GM12878 (cell line): ENCODE measurements around the gene DYNLL1. TPM values are rescaled to one million over a fixed set of nuclear protein-coding genes. Genes with fewer than 3 reads are reported as not detected.
A peak's percentile ranks its signal among the peaks of the same experiment; 100 is the strongest.

ENCODE experiments used
- BCL11A ChIP-seq: IDR thresholded peaks from 2 replicates; pipeline ENCODE4 v1.6.1; 2011; ENCODE audit warnings: low read depth, low read length
- CBX3 ChIP-seq: fragments of 200-600 bp; sonication (generic); IDR thresholded peaks from 2 replicates; pipeline ENCODE4 v1.6.1; 2016; ENCODE audit warnings: low read depth, borderline replicate concordance
- CEBPB ChIP-seq, 2 experiments: fragments of 150-350 bp in 1 of 2; IDR thresholded peaks; 2 replicates each; pipeline ENCODE4 v1.6.1; 2012 to 2014; ENCODE audit warnings: low read depth in 2 of 2, low read length in 2 of 2, borderline replicate concordance in 1 of 2, inconsistent platforms in 1 of 2
- CHD1 ChIP-seq: IDR thresholded peaks from 2 replicates; pipeline ENCODE4 v1.6.1; 2012; ENCODE audit warnings: low read depth, low read length, improper control_type of control experiment
- FOXM1 ChIP-seq: IDR thresholded peaks from 2 replicates; pipeline ENCODE4 v1.6.1; 2012; ENCODE audit warnings: low read depth, mild to moderate bottlenecking, inconsistent platforms, low read length, moderate library complexity
- GATAD2B ChIP-seq: fragments of 450-650 bp; conservative IDR thresholded peaks from 2 replicates; pipeline ENCODE4 v1.6.1; 2017; ENCODE audit warnings: low read depth, mild to moderate bottlenecking, moderate library complexity
- HCFC1 ChIP-seq: fragments of 150-350 bp; IDR thresholded peaks from 2 replicates; pipeline ENCODE4 v1.6.1; 2014; ENCODE audit warnings: low read length
- HDGF ChIP-seq: fragments of 450-650 bp; IDR thresholded peaks from 2 replicates; pipeline ENCODE4 v1.6.1; 2016; ENCODE audit warnings: antibody characterized with exemption
- IKZF1 ChIP-seq: fragments of 450-650 bp; conservative IDR thresholded peaks from 2 replicates; pipeline ENCODE4 v1.6.1; 2017; ENCODE audit warnings: antibody characterized with exemption, mild to moderate bottlenecking
- IKZF2 ChIP-seq, 2 experiments: fragments of 450-650 bp; IDR thresholded peaks; 2 replicates each; pipeline ENCODE4 v1.6.1; 2017; ENCODE audit warnings: mild to moderate bottlenecking in 2 of 2, moderate library complexity in 2 of 2
- IRF3 ChIP-seq: fragments of 450-650 bp; IDR thresholded peaks from 2 replicates; pipeline ENCODE4 v1.6.1; 2014; ENCODE audit warnings: mild to moderate bottlenecking
- KAT2A ChIP-seq: conservative IDR thresholded peaks from 2 replicates; pipeline ENCODE4 v1.6.1; 2011; ENCODE audit warnings: low read depth, low read length; ENCODE audit not compliant: control insufficient read depth
- LARP7 ChIP-seq: fragments of 450-650 bp; IDR thresholded peaks from 2 replicates; pipeline ENCODE4 v1.6.1; 2017; ENCODE audit warnings: mild to moderate bottlenecking
- POU2F2 ChIP-seq: IDR thresholded peaks from 3 replicates; pipeline ENCODE4 v1.6.1; 2011; ENCODE audit warnings: low read depth, mild to moderate bottlenecking, low read length, borderline replicate concordance
- RBBP5 ChIP-seq: fragments of 200-600 bp; sonication (generic); conservative IDR thresholded peaks from 2 replicates; pipeline ENCODE4 v1.6.1; 2016
- SMAD5 ChIP-seq: IDR thresholded peaks from 2 replicates; pipeline ENCODE4 v1.6.1; 2016; ENCODE audit warnings: antibody characterized with exemption, low read depth
- SPI1 ChIP-seq: IDR thresholded peaks from 2 replicates; pipeline ENCODE4 v1.6.1; 2011; ENCODE audit warnings: low read depth, mild to moderate bottlenecking, low read length, moderate library complexity, borderline replicate concordance; ENCODE audit not compliant: insufficient read depth
- TCF12 ChIP-seq: IDR thresholded peaks from 2 replicates; pipeline ENCODE4 v1.6.1; 2011; ENCODE audit warnings: low read depth, mild to moderate bottlenecking, low read length
- ZNF274 ChIP-seq: IDR thresholded peaks from one replicate; pipeline ENCODE4 v1.8.0; 2011; ENCODE audit not compliant: insufficient read length, insufficient read depth
- ZNF384 ChIP-seq: IDR thresholded peaks from 2 replicates; pipeline ENCODE4 v1.6.1; 2012; ENCODE audit warnings: low read depth, mild to moderate bottlenecking, low read length, improper control_type of control experiment, borderline replicate concordance
- polyA plus RNA-seq, 11 experiments: library from polyadenylated mRNA; depleted of rRNA in 4 of 11; unstranded in 6 of 11; stranded (reverse) in 5 of 11; fragments of >200 nt; fragmentation: Nextera tagmentation in 4 of 11; fragmentation: Illumina TruSeq in 1 of 11; extraction: Ambion mirVana in 4 of 11; extraction: Trizol in 1 of 11; gene quantifications; 1 replicate in 1 of 11; 2 replicates in 10 of 11; pipeline versions ENCODE4 v1.2.1 to v1.2.3, GENCODE V29; 2011 to 2016; ENCODE audit warnings: inconsistent platforms in 2 of 11, missing spikeins in 2 of 11, low read depth in 1 of 11
- total RNA-seq, 4 experiments: library from RNA; depleted of rRNA in 3 of 4; stranded (reverse); fragments of >200 nt in 3 of 4; fragmentation: Illumina TruSeq in 1 of 4; extraction: Trizol in 1 of 4; gene quantifications; 2 replicates each; pipeline versions ENCODE4 v1.2.1 to v1.2.3, GENCODE V29; 2013 to 2021
- TF ChIP-seq, protein P1 (sequence below): IDR thresholded peaks from 2 replicates; pipeline ENCODE4 v1.6.1; 2011; ENCODE audit warnings: mild to moderate bottlenecking, low read depth, low read length, moderate library complexity; ENCODE audit not compliant: insufficient replicate concordance
- TF ChIP-seq, protein P2 (sequence below): IDR thresholded peaks from 2 replicates; pipeline ENCODE4 v1.6.1; 2012; ENCODE audit warnings: low read depth, low read length, improper control_type of control experiment
- TF ChIP-seq, protein P3 (sequence below): fragments of 450-650 bp; IDR thresholded peaks from 2 replicates; pipeline ENCODE4 v1.6.1; 2017; ENCODE audit warnings: low read depth, mild to moderate bottlenecking, moderate library complexity
- TF ChIP-seq, protein P4 (sequence below): fragments of 450-650 bp; formaldehyde crosslinking; IDR thresholded peaks from 2 replicates; pipeline ENCODE4 v1.4.0; 2022; ENCODE audit warnings: mild to moderate bottlenecking, moderate library complexity

Gene DYNLL1
- total and polyA plus RNA-seq, 10 of the 15 experiments (the other 5 are each of a cell fraction or from before 2014, with no cell fraction given): 239 to 796 (median 379) TPM

DNA sequence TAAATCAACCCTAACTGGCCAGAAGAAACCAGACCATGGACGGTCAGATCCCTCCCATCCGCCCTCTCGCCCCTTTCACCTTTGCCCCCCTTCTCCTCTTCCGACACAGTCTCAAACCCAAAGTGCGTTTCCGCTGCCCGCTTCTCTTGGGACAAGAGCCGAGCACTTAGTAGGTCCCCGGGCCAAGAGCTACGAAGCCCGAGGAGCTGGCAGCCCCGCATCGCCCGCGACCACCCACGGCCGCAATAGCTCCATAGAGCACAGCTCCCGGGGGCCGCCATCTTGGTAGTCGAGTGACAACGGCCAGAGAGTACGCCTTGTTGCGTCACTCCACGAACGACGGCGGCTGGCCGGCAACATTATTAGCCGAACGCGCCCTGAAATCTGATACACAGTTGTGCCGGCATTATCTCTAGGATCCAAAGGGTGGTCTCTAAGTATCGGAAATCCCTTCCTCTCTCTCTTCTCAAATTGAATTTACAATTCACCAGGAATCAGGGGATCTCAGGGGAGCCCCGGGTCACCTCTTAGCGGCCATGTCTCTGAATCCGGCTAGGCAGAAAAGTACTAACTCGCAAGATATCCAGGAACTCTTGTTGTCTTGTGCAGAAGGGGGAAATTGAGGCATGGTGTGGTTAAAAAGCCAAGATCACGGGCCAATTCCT lies 33.1 kb downstream of the DYNLL1 start, which contains the start of gene COQ5 (continued):
- TF ChIP-seq, protein P1, sequence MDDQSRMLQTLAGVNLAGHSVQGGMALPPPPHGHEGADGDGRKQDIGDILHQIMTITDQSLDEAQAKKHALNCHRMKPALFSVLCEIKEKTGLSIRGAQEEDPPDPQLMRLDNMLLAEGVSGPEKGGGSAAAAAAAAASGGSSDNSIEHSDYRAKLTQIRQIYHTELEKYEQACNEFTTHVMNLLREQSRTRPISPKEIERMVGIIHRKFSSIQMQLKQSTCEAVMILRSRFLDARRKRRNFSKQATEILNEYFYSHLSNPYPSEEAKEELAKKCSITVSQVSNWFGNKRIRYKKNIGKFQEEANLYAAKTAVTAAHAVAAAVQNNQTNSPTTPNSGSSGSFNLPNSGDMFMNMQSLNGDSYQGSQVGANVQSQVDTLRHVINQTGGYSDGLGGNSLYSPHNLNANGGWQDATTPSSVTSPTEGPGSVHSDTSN: peak; percentile 16
- TF ChIP-seq, protein P2, sequence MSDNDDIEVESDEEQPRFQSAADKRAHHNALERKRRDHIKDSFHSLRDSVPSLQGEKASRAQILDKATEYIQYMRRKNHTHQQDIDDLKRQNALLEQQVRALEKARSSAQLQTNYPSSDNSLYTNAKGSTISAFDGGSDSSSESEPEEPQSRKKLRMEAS: no peak
- peak; percentile 80 for TF ChIP-seq LARP7
- no peak for TF ChIP-seq ZNF384
- TF ChIP-seq CEBPB (IDR thresholded peaks at IDR 0.05; ENCODE audit: borderline replicate concordance in 1 of 2, low read depth in 2 of 2, low read length in 2 of 2): peak in 1 of 2 experiments; percentile 69; a peak in 2 of 4 replicates
- TF ChIP-seq SMAD5: peak; percentile 75; the same call in 1 of the 2 replicates
- no peak for TF ChIP-seq TCF12
- TF ChIP-seq ZNF274: no peak
- no peak for TF ChIP-seq CHD1
- no peak for TF ChIP-seq KAT2A
- peak; percentile 17 to 42; a peak in 2 of 4 replicates for TF ChIP-seq IKZF2 (IDR thresholded peaks at IDR 0.05)
- TF ChIP-seq IKZF1: peak; percentile 84
- TF ChIP-seq HCFC1: peak; percentile 65
- TF ChIP-seq, protein P3, sequence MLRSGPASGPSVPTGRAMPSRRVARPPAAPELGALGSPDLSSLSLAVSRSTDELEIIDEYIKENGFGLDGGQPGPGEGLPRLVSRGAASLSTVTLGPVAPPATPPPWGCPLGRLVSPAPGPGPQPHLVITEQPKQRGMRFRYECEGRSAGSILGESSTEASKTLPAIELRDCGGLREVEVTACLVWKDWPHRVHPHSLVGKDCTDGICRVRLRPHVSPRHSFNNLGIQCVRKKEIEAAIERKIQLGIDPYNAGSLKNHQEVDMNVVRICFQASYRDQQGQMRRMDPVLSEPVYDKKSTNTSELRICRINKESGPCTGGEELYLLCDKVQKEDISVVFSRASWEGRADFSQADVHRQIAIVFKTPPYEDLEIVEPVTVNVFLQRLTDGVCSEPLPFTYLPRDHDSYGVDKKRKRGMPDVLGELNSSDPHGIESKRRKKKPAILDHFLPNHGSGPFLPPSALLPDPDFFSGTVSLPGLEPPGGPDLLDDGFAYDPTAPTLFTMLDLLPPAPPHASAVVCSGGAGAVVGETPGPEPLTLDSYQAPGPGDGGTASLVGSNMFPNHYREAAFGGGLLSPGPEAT: peak; percentile 96
- TF ChIP-seq HDGF: peak; percentile 58; the same call in 1 of the 2 replicates
- no peak for TF ChIP-seq SPI1
- TF ChIP-seq, protein P4, sequence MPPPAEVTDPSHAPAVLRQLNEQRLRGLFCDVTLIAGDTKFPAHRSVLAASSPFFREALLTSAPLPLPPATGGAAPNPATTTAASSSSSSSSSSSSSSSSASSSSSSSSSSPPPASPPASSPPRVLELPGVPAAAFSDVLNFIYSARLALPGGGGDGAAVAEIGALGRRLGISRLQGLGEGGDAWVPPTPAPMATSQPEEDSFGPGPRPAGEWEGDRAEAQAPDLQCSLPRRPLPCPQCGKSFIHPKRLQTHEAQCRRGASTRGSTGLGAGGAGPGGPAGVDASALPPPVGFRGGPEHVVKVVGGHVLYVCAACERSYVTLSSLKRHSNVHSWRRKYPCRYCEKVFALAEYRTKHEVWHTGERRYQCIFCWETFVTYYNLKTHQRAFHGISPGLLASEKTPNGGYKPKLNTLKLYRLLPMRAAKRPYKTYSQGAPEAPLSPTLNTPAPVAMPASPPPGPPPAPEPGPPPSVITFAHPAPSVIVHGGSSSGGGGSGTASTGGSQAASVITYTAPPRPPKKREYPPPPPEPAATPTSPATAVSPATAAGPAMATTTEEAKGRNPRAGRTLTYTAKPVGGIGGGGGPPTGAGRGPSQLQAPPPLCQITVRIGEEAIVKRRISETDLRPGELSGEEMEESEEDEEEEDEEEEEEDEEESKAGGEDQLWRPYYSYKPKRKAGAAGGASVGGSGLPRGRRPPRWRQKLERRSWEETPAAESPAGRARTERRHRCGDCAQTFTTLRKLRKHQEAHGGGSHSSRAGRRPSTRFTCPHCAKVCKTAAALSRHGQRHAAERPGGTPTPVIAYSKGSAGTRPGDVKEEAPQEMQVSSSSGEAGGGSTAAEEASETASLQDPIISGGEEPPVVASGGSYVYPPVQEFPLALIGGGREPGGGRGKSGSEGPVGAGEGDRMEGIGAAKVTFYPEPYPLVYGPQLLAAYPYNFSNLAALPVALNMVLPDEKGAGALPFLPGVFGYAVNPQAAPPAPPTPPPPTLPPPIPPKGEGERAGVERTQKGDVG (CRISPR knock-in tag): no peak
- 0 out of 2 replicates have a peak, but pooled peaks have one; percentile 12 for TF ChIP-seq FOXM1
- no peak for TF ChIP-seq CBX3
- TF ChIP-seq POU2F2: peak; percentile 42; the same call in 1 of the 3 replicates
- peak; percentile 37; the same call in 1 of the 2 replicates for TF ChIP-seq IRF3
- no peak for TF ChIP-seq BCL11A
- TF ChIP-seq RBBP5: 0 out of 2 replicates have a peak, but pooled peaks have one; percentile 49
- no peak for TF ChIP-seq GATAD2B
